K562 (cell line): ENCODE results near the gene TUBD1. TPM values are rescaled to one million over a fixed set of nuclear protein-coding genes. Genes with fewer than 3 reads are reported as not detected.

Source experiments
- CHD4 ChIP-seq: fragments of 200-600 bp; sonication (generic); IDR thresholded peaks from 3 replicates; pipeline ENCODE4 v1.6.1; 2012; ENCODE audit warnings: low read depth, mild to moderate bottlenecking, mixed read lengths, low read length, inconsistent platforms; ENCODE audit not compliant: insufficient read depth, insufficient replicate concordance, poor library complexity, severe bottlenecking
- CREB1 ChIP-seq, 2 experiments: sonication (generic) in 1 of 2; formaldehyde crosslinking in 1 of 2; IDR thresholded peaks; 2 replicates each; pipeline versions ENCODE4 v1.6.1 to v1.8.0; 2012 to 2022; ENCODE audit warnings: inconsistent platforms in 1 of 2, mild to moderate bottlenecking in 1 of 2, missing genetic modification reagents in 1 of 2, moderate library complexity in 1 of 2
- CREM ChIP-seq: IDR thresholded peaks from 2 replicates; pipeline ENCODE4 v1.6.1; 2014; ENCODE audit warnings: antibody characterized with exemption, low read depth
- DACH1 ChIP-seq: fragments of 450-650 bp; IDR thresholded peaks from 2 replicates; pipeline ENCODE4 v1.6.1; 2018; ENCODE audit not compliant: partially characterized antibody
- ESRRA ChIP-seq: fragments of 450-650 bp; IDR thresholded peaks from 2 replicates; pipeline ENCODE4 v1.6.1; 2014; ENCODE audit warnings: low read depth, mild to moderate bottlenecking, moderate library complexity, borderline replicate concordance
- FOXA3 ChIP-seq, 2 experiments: fragments of 450-650 bp in 1 of 2; sonication (generic) in 1 of 2; formaldehyde crosslinking; IDR thresholded peaks in 1 of 2; conservative IDR thresholded peaks in 1 of 2; 2 replicates each; pipeline versions ENCODE4 v1.4.0 to v1.8.0; 2020 to 2022; ENCODE audit warnings: mild to moderate bottlenecking in 2 of 2, missing genetic modification reagents in 1 of 2
- HMGN3 ChIP-seq: IDR thresholded peaks from 2 replicates; pipeline ENCODE4 v1.6.1; 2011; ENCODE audit warnings: borderline replicate concordance, low read depth, mild to moderate bottlenecking, mixed read lengths, low read length; ENCODE audit not compliant: insufficient read length; ENCODE audit errors: extremely low read depth
- KDM5B ChIP-seq: fragments of 200-600 bp; sonication (generic); IDR thresholded peaks from 2 replicates; pipeline ENCODE4 v1.6.1; 2012; ENCODE audit warnings: low read depth, mild to moderate bottlenecking, moderate library complexity, low read length, control low read depth, inconsistent platforms; ENCODE audit not compliant: insufficient replicate concordance
- MAFG ChIP-seq: fragments of 450-650 bp; conservative IDR thresholded peaks from 2 replicates; pipeline ENCODE4 v1.6.1; 2016; ENCODE audit warnings: missing genetic modification characterization, missing compliant biosample characterization
- MEF2D ChIP-seq: conservative IDR thresholded peaks from 2 replicates; pipeline ENCODE4 v1.6.1; 2016; ENCODE audit warnings: low read depth, missing genetic modification characterization, missing compliant biosample characterization
- POLR3G ChIP-seq: IDR thresholded peaks from 2 replicates; pipeline ENCODE4 v1.6.1; 2011; ENCODE audit not compliant: insufficient read length, insufficient replicate concordance; ENCODE audit errors: extremely low read depth
- PYGO2 ChIP-seq: fragments of 450-650 bp; IDR thresholded peaks from 2 replicates; pipeline ENCODE4 v1.6.1; 2016; ENCODE audit warnings: mild to moderate bottlenecking, missing genetic modification characterization, moderate library complexity, missing compliant biosample characterization
- RBM17 ChIP-seq: fragments of 200-400 bp; formaldehyde crosslinking; IDR thresholded peaks from 2 replicates; pipeline ENCODE4 v1.6.1; 2017; ENCODE audit warnings: low read depth, mild to moderate bottlenecking, low read length, borderline replicate concordance
- SAFB2 ChIP-seq: fragments of 200-400 bp; formaldehyde crosslinking; IDR thresholded peaks from 2 replicates; pipeline ENCODE4 v1.6.1; 2018; ENCODE audit warnings: borderline replicate concordance, low read length, low read depth, moderate library complexity; ENCODE audit not compliant: severe bottlenecking
- SMARCA4 ChIP-seq: fragments of 450-650 bp; IDR thresholded peaks from 2 replicates; pipeline ENCODE4 v1.6.1; 2016
- TAF1 ChIP-seq: IDR thresholded peaks from 2 replicates; pipeline ENCODE4 v1.6.1; 2011; ENCODE audit warnings: mild to moderate bottlenecking, low read length, moderate library complexity; ENCODE audit not compliant: insufficient read depth, control insufficient read depth, severe bottlenecking; ENCODE audit errors: extremely low read depth
- TCFL5 ChIP-seq: fragments of 250-450 bp; sonication (Bioruptor Pico); conservative IDR thresholded peaks from 2 replicates; pipeline ENCODE4 v1.6.1; 2021; ENCODE audit warnings: mild to moderate bottlenecking, moderate library complexity, matching md5 sums
- ZNF282 ChIP-seq: sonication (generic); formaldehyde crosslinking; IDR thresholded peaks from 2 replicates; pipeline ENCODE4 v1.8.1; 2023; ENCODE audit warnings: missing genetic modification reagents
- ZNF589 ChIP-seq: fragments of 200-800 bp; sonication (Bioruptor generic); IDR thresholded peaks from 2 replicates; pipeline ENCODE4 v1.6.1; 2016; ENCODE audit warnings: low read depth, missing genetic modification characterization, missing compliant biosample characterization
- ZNF75A ChIP-seq: fragments of 450-650 bp; formaldehyde crosslinking; IDR thresholded peaks from 2 replicates; pipeline ENCODE4 v1.4.0; 2020; ENCODE audit warnings: mild to moderate bottlenecking
- ZNF830 ChIP-seq: fragments of 250-450 bp; sonication (Bioruptor Pico); IDR thresholded peaks from 2 replicates; pipeline ENCODE4 v1.5.0; 2021; ENCODE audit warnings: mild to moderate bottlenecking
- polyA plus RNA-seq, 8 experiments: library from polyadenylated mRNA; depleted of rRNA in 4 of 8; stranded (reverse) in 5 of 8; unstranded in 3 of 8; fragments of >200 nt; fragmentation: Nextera tagmentation in 2 of 8; fragmentation: Illumina TruSeq in 1 of 8; extraction: Ambion mirVana in 2 of 8; extraction: Trizol in 1 of 8; gene quantifications; 2 replicates each; pipeline versions ENCODE4 v1.2.1 to v1.2.3, GENCODE V29; 2011 to 2014; ENCODE audit warnings: inconsistent platforms in 1 of 8, missing spikeins in 1 of 8
- total RNA-seq, 7 experiments: library from RNA; depleted of rRNA in 6 of 7; stranded (reverse); fragments of >200 nt in 6 of 7; fragmentation: Illumina TruSeq in 2 of 7; extraction: Trizol in 2 of 7; gene quantifications; 2 replicates each; pipeline versions ENCODE4 v1.2.1 to v1.2.3, GENCODE V29; 2011 to 2021; ENCODE audit warnings: low replicate concordance in 1 of 7
- TF ChIP-seq, protein P1 (sequence below): fragments of 450-650 bp; formaldehyde crosslinking; IDR thresholded peaks from 2 replicates; pipeline ENCODE4 v1.4.0; 2020; ENCODE audit warnings: mild to moderate bottlenecking
- TF ChIP-seq, protein P2 (sequence below), 3 experiments: IDR thresholded peaks in 2 of 3; conservative IDR thresholded peaks in 1 of 3; 2 replicates each; pipeline ENCODE4 v1.5.1; 2011 to 2012; ENCODE audit warnings: low read length in 3 of 3, mild to moderate bottlenecking in 3 of 3, control low read depth in 2 of 3, improper control_type of control experiment in 1 of 3, inconsistent platforms in 1 of 3, low read depth in 1 of 3, mixed read lengths in 1 of 3, moderate library complexity in 1 of 3; ENCODE audit not compliant: insufficient read depth in 2 of 3
- TF ChIP-seq, protein P3 (sequence below): fragments of 250-450 bp; sonication (Bioruptor Pico); IDR thresholded peaks from 2 replicates; pipeline ENCODE4 v1.5.0; 2021

TUBD1 gene
- total and polyA plus RNA-seq, 9 of the 15 experiments (the other 6 are each of a cell fraction or from before 2014, with no cell fraction given) = 10.8 to 35.3 (median 17.9) TPM

DNA sequence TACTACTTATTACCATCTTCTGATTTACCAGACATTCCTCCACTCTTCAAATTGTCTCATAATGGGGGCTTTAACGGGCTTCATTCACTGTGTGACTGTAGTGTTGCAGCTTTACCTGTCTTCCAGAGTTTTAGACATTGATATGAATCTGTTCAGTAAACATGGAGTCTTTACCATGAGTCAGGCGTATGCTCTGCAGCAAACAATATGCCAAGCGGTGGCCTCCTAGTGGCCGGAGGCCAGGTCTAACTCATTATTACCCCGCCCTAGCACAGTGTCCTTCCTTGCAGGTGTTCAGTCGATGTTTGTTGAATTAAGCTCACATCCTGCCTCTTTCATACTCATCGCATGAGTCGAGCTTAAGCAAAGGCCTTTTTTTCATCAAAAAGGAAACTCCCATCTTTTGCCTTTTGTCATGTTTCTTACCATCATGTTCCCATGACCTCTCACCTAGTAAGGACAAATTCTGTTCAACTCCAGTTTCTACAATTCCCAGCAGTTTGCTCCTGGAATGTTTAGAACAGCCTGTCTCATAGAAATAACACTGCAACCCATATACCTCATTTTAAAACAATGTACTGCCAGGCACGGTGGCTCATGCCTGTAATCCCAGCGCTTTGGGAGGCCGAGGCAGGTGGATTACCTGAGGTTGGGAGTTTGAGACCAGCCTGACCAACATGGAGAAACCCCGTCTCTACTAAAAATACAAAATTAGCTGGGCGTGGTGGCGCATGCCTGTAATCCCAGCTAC, 39.4 kb downstream of the TUBD1 start (continued):
- TF ChIP-seq, protein P1, sequence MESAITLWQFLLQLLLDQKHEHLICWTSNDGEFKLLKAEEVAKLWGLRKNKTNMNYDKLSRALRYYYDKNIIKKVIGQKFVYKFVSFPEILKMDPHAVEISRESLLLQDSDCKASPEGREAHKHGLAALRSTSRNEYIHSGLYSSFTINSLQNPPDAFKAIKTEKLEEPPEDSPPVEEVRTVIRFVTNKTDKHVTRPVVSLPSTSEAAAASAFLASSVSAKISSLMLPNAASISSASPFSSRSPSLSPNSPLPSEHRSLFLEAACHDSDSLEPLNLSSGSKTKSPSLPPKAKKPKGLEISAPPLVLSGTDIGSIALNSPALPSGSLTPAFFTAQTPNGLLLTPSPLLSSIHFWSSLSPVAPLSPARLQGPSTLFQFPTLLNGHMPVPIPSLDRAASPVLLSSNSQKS (CRISPR knock-in tag) = no peak
- no peak for TF ChIP-seq RBM17
- peak; percentile 57; the same call in 1 of the 2 replicates for TF ChIP-seq CREM
- no peak for TF ChIP-seq PYGO2 (tag)
- no peak for TF ChIP-seq SAFB2
- no peak for TF ChIP-seq ZNF75A (CRISPR knock-in tag)
- TF ChIP-seq TAF1 = no peak
- TF ChIP-seq, protein P2, sequence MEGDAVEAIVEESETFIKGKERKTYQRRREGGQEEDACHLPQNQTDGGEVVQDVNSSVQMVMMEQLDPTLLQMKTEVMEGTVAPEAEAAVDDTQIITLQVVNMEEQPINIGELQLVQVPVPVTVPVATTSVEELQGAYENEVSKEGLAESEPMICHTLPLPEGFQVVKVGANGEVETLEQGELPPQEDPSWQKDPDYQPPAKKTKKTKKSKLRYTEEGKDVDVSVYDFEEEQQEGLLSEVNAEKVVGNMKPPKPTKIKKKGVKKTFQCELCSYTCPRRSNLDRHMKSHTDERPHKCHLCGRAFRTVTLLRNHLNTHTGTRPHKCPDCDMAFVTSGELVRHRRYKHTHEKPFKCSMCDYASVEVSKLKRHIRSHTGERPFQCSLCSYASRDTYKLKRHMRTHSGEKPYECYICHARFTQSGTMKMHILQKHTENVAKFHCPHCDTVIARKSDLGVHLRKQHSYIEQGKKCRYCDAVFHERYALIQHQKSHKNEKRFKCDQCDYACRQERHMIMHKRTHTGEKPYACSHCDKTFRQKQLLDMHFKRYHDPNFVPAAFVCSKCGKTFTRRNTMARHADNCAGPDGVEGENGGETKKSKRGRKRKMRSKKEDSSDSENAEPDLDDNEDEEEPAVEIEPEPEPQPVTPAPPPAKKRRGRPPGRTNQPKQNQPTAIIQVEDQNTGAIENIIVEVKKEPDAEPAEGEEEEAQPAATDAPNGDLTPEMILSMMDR (IDR thresholded peaks at IDR 0.05 in 2 of 3, conservative IDR thresholded peaks at IDR 0.05 in 1 of 3; ENCODE audit: insufficient read depth in 2 of 3, low read depth in 1 of 3, low read length in 3 of 3) = peak; percentile 60 to 65 (median 63)
- peak; percentile 38; the same call in 1 of the 2 replicates for TF ChIP-seq MAFG (tag)
- no peak for TF ChIP-seq ESRRA
- TF ChIP-seq HMGN3 = no peak
- TF ChIP-seq CREB1 (IDR thresholded peaks at IDR 0.05) = no peak
- no peak for TF ChIP-seq CREB1 (CRISPR knock-in tag; IDR thresholded peaks at IDR 0.05)
- TF ChIP-seq, protein P3, sequence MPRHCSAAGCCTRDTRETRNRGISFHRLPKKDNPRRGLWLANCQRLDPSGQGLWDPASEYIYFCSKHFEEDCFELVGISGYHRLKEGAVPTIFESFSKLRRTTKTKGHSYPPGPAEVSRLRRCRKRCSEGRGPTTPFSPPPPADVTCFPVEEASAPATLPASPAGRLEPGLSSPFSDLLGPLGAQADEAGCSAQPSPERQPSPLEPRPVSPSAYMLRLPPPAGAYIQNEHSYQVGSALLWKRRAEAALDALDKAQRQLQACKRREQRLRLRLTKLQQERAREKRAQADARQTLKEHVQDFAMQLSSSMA = no peak
- TF ChIP-seq FOXA3 (CRISPR knock-in tag; conservative IDR thresholded peaks at IDR 0.05 in 1 of 2, IDR thresholded peaks at IDR 0.05 in 1 of 2) = peak; percentile 94 to 97
- TF ChIP-seq POLR3G = no peak
- TF ChIP-seq ZNF589 = no peak
- no peak for TF ChIP-seq CHD4
- no peak for TF ChIP-seq KDM5B
- no peak for TF ChIP-seq TCFL5 (CRISPR knock-in tag)
- no peak for TF ChIP-seq ZNF282 (CRISPR knock-in tag)
- no peak for TF ChIP-seq SMARCA4
- TF ChIP-seq MEF2D (tag) = no peak; the same call in 1 of the 2 replicates
- TF ChIP-seq ZNF830 = no peak
- TF ChIP-seq DACH1 = no peak
